Left cardiac atrium (tissue), 4 donors: Measurements from ENCODE around the gene GCLC. TPM values are rescaled to one million over a fixed set of nuclear protein-coding genes. Genes with fewer than 3 reads are reported as not detected.
"Not testable (repeated sequence)": the region's sequence is repeated elsewhere in the genome, so short reads cannot be mapped to it uniquely, and the experiment has no call there.

Experiments
- ATAC-seq, 2 donors: fragments of 200-7000 bp; cut with Tn5 transposase; one replicate each; pipeline ENCODE4 v1.9.1; 2020; ENCODE audit warnings: mild to moderate bottlenecking in 2 of 2, moderate library complexity in 2 of 2
- DNase-seq: peaks from one replicate; pipeline ENCODE4 v3.0.0-alpha.2; 2020
- intact Hi-C, 2 donors: fragments of 100-400 bp; cut with DNase I; formaldehyde crosslinking; loops; one replicate each; pipeline versions ENCODE4 v1.14.1 to v1.15.1; 2022 to 2023
- long read RNA-seq: library from polyadenylated mRNA; unstranded; transcript quantifications from one replicate; pipeline ENCODE4 v2.0.0, GENCODE V29; 2021
- total RNA-seq, 2 donors: library from RNA; stranded (reverse); fragmentation: NEBNext Ultra II Directional; extraction: Animal tissue kit (Norgen Biotek cat#: 25700); gene quantifications; one replicate each; pipeline ENCODE4 v1.2.1, GENCODE V29; 2021
- donor health status: DM: no; HTN: yes; CAD: no.
- donor health status: DM: no; HTN: yes; CAD: no; lungs with severe emphysema.
- donor health status: DM: yes; HTN: yes; CAD: no.
- donor health status: Dilated cardiomyopathy.

The GCLC gene
- total RNA-seq, result 10 to 100 TPM; 17.8 to 21.6 TPM
- long read RNA-seq, partial matches to known transcripts, result 0 of 2 reads
- long read RNA-seq, other reads (novel, unspliced or antisense), result 1 of 2 reads

DNA sequence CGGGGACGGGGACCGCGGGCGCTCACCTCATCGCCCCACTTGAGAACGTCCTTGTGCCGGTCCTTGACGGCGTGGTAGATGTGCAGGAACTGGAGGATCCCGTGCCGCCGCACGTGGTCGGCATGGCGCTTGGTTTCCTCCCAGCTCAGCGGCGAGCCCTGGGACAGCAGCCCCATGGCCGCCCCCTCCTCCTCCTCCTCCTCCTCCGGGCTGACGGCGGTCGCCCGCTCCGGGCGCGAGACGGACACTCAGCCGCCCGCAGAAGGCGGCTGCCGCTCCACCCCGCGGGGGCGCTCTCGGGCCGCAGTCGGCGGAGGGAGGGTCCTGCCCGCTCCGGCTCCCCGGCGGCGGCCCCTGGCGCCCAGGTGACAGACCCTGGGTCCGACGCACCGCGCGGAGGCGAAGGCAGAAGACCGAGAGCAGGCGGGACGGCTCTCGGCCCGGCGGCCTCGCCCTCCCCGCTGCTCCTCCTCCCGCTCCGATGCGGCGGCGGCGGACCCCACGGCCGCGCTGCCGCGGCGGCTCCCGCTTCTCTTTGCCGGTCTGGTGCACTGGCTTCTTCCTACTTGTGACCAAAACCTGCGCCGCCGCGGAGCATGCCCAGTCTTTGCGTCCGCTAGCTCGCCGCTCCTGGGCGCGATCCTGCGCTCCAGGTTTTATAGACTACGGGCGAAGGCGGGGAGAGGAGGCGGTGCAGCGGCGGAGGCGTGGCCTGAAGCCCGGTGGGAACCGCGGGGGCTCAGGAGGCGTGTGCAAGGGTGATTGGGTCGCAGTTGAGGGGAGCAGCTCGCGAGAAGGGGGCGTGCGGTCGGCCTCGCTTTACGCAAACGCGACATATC is at the start of gene GCLC:
Gene GCLC (minus strand): TSS at position 632 of the 839 bp plus-strand sequence. CDS start 456 bp downstream, at position 176.
- DNase-seq (peak; percentile 96), ATAC-seq (peak; percentile 80 to 85)
- intact Hi-C loops, result loop anchor here (5.0 kb wide), 2 partner anchors 108 to 183 kb away; no protein-coding TSS in a partner anchor

DNA sequence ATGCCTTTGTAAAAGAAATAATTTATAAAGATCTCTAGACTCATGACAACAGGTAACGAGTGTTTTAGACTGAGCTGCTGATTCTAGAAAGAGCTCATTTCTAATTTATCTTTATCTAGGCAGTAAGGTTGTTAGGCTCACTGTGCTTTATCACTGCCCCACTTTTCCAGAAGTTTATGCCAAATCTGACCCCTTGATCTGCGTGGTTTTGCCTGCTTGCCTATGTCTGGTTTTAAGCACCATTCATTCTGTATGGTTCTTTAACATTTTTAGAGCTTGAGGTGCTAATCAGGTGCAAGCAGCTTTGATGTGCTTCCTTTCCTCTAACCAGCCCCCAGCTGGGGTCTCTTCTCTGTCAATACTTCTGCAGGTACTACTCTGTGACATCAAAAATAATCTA is 49.7 kb upstream of the GCLC start:
- no peak for ATAC-seq
- DNase-seq, result no peak
- intact Hi-C loops, result no loop called here

DNA sequence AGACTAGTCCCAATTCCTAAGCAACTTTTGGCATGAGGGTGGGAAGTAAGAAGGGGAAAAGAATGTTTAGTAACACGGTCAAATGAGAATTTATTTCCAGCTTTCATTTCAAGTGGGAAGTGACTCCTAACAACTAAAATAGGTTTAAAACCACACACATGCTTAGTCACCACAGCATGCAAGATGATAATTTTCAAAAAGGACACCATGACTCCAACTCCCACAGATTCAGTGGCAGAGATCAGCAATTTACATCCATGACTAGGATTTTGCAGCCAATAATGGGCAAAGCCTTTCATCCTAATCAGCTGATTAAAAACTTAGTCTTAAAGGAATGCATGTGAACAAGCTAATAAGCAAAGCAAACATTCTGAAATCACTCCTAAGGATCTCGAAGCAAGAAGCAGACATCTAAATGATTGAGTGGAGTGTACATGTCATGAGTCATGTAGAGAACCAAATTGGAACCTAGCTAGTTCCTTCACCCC is 48.1 kb upstream of the GCLC start:
- intact Hi-C loops, result no loop called here
- ATAC-seq, result peak in 1 of 2 donors; percentile 34
- no peak for DNase-seq

DNA sequence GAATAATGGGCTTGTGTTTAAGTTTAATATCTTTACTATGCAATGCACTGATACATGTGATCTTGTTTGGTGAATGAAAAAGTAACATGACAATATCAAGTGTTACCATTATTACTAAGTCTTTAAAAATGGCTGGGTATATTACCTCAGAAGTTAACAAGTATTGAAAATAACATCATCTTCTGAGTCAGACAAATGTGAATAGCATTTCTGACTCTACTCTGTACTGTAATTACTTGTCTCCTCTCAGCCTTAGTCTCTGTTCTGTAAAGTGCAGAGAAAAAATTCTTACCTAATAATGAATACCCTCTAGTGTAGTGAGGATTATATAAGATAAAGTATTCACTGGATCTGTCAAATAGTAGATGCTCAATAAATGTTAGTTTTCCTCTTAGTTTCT is 47.0 kb upstream of the GCLC start:
- no peak for ATAC-seq
- no peak for DNase-seq
- intact Hi-C loops, result no loop called here

DNA sequence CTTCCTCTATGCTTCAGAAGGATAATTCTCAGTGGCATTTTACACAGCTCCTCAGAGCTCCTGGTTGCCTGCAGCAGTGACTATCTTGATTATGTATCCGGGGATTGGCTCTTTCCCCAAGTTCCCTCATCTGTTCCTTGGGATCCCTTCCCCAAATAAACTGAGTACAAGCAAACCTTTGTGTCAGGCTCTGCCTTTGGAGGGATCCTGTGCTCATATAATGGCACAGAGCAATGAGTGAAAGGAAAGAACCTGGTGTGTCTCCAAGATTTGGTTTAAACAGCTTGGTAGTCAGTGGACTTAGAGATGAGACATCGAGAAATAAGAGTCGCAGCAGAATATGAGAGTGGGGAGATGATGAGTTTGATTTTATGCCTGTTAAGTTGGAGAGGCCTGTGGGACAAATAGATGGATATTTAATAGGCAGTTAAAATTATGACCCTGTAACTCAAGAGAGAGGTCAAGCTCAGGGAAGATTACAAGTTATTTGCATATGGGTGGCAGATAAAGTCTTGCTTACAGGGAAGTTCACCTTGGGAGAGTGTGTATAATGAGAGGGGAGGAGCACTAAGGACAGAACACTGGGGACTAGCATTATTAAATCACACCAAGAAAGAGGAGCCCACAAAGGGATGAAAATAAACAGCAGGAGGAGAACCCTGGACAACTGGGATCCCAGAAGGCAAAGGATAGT is 44.1 kb upstream of the GCLC start:
- DNase-seq (no peak), ATAC-seq (no peak)
- intact Hi-C loops, result no loop called here

DNA sequence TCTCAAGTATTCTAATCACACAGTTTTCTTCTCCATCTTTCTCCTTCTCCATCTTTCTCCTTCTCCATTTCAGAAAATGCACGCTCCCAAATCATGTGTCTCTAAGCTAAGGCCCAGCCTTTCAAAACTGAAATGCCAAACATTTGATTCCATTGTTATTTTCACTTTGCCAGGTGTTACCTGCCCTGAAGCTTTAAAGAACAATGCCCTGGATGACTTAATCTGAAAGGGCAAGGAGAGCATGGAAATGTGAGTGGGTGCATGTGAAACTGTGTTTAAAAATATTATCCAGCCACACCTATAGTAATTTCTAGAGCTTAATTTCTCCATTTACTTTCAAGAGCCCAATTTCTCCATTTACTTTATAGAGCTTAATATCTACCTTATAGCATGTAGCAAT is 42.4 kb upstream of the GCLC start:
- DNase-seq (no peak), ATAC-seq (no peak)
- intact Hi-C loops, result no loop called here

DNA sequence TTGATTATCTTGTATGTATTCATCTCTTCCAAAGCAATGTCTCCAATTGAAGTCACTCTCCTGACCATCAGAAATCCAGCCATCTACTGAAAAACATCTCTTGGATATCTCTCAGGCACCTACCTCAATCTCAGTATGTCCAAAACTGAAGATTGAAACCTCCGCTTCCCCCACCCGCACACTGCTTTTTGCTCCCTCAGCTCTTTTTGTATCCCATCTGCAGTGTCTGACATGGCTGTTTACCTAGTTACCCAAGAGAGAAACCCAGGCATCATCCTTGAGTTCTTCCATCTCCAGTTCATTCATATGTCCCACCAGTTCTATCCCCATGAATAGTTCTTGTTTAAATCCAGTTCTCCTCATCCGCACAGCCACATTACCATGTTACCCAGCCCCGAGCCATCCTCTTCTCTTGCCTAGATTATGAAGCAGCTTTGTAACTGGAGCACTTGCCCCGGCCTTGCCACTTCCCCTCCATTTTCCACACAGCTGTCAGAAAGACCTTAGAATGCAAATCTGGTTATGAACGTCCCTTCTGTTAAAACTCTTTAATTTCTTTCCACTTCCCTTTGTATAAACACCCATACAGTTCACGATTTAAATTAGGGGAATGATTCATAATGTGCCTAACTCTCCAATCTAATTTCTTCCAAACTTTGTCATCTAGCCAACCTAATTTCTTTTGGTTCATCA is 40.5 kb upstream of the GCLC start:
- no peak for DNase-seq
- intact Hi-C loops, result no loop called here
- ATAC-seq, result peak in 1 of 2 donors; percentile 41

DNA sequence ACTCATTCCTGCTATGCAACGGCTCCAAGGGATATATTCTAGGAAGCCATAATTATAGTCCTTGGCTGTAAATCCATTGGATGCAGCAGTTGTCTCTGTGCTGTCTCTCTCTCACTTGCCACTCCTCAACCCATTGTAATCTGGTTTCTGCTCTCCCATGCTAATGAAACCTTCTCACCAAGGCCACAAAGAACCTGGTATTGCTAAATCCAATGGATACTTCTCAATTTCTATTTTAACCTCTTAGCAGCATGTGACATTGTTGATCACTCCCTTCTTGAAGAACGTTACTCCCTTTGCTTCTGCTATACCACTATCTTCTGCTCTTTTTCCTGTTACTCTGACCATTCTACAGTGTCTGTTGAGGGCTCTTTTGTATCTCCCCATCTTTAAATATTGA is 39.8 kb upstream of the GCLC start:
- intact Hi-C loops, result no loop called here
- ATAC-seq (no peak), DNase-seq (no peak)

DNA sequence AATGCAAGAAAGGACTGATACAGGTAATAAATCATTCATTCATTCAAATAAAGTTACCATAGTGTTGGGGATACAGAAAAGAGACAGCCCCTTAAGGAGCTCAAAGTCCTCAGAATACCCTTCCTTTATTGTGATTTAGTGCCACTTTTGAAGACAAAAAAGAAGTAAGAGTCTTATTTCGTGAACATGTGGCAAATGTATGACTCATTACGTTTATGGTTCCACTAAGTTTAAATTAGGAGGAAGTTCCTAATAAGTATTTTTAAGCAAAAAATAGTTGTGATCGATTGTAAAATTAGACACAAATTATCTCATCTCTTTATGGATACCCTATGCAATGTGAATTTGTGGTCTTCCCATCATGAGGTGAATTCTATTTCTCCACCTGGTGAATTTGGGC is 38.5 kb upstream of the GCLC start:
- no peak for ATAC-seq
- intact Hi-C loops, result no loop called here
- no peak for DNase-seq

DNA sequence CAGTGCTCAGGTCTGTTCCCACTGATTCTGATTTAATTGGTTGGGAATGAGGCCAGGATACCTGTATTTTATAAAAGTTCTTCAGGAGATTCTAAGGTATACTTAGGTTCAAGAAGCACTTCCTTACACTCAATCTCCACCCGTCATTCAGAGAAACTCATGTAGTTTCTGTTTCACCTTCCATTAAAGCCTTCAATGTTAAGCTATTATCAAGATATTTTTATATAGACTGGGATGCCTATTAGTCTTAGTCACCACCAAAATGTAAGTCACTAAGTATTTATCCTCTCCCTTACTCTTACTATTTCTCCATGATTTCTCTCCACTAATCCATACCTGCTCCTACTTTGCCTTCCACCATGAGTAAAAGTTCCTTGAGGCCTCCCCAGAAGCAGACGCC is 38.1 kb upstream of the GCLC start:
- ATAC-seq (no peak), DNase-seq (no peak)
- intact Hi-C loops, result no loop called here

DNA sequence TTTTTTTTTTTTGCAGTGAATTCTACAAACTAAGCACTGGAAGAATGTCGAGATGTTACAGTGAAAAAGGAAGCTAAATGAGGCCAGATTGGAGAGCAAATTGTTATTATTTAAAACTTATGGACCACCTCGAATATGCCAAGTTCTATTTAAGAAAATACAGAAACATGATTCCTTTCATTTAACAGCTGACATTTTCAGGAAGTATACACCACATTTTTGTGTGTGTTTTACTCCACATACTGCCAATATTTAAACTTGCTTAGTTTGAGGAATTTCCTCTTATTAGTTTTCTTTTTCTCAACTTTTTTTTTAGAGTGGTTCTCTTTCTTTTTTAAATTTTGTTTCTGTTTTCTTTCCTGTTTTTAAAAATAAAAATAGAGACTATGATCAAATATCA is 37.0 kb upstream of the GCLC start:
- DNase-seq, result no peak
- no peak for ATAC-seq
- intact Hi-C loops, result no loop called here

DNA sequence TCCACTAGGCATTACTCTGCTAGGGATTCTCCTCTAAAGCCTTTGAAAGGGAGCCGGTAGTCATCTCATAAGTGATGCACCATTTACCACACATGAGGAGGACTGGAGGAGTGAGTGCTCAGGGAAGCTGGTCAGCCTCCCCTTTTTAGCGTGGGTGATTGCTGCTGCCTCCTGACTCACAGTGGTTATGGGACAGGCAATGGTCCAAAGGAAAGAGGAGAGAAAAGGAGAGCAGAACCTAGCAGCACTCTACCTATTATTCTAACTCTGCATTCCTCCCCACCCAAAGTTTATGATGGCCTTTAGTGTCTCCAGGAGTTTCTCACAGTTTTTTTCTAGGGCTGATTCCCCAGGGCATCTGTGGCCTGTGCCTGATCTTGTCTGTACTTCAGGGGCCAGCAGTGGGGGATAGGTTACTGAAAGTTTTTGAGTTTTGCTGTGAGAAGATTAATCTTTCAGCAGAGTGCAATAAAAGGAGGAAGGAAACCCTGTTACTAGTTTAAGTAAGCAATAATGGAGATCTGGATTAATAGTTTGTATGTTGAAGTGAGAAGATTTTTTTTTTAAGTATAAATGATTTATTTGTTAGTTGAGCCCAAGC is 36.4 kb upstream of the GCLC start:
- ATAC-seq (peak in 1 of 2 donors; percentile 75), DNase-seq (no peak)
- intact Hi-C loops, result no loop called here

DNA sequence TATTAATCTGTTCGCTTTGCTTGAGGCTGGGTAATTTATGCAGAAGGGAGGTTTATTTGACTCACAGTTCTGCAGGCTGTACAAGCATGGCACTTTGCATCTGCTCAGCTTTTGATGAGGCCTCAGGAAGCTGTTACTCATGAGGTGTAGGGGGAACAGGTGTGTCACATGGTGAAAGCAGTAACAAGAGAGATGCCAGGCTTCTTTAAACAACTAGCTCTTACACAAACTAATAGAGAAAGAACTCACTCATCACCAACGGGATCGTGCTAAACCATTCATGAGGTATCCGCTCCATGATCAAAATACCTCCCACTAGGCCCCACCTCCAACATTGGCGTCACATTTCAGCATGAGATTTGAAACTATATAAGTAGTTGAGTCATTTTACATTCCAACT is 34.4 kb upstream of the GCLC start:
- ATAC-seq (no peak), DNase-seq (no peak)
- intact Hi-C loops, result no loop called here

DNA sequence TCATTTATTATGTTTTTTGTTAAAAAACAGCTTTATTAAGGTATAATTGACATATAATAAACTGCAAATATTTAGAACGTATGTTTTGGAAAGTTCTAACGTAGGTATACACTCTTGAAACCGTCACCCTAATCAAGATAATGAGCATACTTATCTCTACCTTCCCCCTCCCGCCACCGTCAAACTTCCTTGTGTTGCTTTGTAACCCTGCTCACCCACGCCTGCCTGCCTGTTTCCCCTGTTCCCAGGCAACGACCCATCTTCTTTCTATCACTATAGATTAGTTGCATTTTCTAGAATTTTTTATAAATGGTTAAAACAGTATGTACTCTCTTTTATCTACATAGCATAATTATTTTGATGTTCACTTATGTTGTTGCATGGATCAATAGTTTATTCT is 33.5 kb upstream of the GCLC start:
- no peak for ATAC-seq
- DNase-seq, result no peak
- intact Hi-C loops, result no loop called here

DNA sequence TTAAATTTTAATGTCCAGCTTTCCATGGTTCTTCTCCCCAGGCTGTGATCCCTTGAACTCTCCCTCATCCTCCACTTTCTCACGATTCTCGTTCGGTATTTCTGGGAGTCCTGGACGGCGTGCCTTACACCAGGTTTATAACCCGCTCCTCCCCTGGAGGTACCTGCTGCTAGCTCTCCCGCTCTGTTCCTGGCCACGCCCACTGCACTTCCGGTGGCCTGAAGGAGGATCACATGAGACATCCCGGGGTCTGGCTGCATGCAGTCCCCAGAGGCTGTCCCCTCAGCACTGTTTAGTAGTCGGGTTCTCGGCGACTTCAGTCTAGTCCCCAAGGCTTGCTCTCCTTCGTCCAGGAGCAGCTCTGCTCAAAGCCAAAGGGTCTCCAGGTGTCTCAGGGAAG is 28.4 kb upstream of the GCLC start:
- ATAC-seq (no peak), DNase-seq (no peak)
- intact Hi-C loops, result no loop called here

DNA sequence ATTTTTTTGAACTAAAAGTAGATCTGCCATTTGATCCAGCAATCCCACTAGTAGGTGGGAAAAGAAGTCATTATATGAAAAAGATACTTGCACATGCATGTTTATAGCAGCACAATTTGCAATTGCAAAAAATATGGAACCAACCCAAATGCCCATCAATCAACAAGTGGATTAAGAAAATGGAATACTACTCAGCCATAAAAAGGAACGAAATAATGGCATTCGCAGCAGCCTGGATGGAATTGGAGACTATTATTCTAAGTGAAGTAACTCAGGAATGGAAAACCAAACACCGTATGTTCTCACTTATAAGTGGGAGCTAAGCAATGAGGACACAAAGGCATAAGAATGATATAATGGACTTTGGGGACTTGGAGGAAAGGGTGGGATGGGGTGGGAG is 27.5 kb upstream of the GCLC start:
- intact Hi-C loops, ATAC-seq, DNase-seq: not testable (repeated sequence)

DNA sequence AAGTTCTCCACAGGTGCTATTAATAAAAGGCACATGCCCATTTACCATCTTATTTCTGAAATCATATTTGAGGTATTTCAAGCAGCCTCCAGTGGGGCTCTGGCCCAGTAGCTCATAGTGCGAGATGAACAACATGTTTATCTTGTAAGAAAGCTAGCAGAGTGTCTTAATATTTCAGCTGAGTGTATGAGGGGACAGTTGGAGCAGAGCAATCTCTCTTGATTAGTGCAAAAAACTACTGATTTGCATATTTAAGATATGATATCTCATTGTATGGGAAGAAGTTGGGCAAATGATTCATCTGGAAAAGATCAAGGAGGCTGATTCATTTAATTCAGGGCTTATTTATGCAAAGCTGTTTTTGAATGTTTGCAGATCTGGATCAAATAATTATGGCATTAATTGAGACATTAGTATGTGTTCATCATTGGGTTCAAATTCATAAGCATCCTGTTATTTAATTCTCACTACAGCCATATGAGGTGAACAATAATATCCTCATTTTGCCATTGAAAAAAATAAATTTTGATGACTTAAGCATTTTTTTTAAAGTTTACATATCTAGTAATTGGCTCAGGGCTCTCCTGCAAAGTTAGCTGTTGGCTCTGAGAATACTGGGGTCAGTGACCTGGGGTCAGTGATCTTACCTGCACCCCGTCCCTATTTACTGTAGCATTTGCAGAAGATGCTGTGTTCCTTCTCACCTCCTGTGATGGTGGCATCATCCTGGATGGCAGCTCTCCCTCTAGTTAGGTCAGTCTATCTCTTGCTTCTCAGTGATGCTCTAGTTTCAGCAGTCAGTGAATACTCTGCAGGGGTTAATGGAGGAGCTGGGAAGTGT is 24.1 kb upstream of the GCLC start:
- ATAC-seq (no peak), DNase-seq (no peak)
- intact Hi-C loops, result no loop called here

DNA sequence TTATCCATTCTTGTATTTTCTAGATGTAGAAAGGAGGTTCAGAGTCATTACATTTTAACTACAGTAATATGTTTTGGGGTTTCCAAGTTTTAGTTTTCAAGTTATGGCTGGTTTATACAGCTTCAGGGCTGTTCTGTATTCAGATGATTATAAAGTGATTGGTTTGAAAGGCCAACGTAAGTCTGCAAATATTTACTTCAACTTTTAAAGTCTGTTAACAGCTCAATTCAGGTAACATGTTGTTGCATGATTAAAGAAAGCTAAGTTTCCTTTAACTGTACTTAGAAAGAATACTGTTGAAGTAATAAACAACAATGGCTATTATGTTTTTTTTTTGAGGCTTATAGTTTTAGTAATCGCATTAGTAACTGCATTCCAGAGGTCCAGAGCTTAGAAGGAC is 22.8 kb upstream of the GCLC start:
- intact Hi-C loops, result no loop called here
- DNase-seq (no peak), ATAC-seq (no peak)

DNA sequence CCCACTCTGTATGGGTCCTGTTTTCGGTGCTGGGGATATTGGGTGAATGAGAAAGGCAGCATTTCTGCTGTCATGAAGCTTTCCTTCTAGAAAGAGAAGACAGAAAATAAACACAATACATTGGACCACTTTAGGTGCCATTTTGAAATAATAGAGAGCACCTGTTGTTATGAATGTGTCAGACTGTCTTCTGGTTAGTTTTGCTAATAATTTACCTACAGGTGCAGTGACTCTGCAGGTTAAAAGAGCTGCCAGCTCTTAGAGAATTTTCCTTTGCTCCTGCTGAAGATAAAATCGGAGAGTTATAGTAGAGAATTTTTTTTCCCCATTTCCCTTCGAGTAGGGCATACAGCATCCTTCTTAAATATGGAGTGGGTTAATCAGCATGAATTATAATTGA is 21.9 kb upstream of the GCLC start:
- intact Hi-C loops, result no loop called here
- no peak for ATAC-seq
- no peak for DNase-seq
